Esophagus squamous epithelium (tissue), 5 donors: ENCODE measurements around the gene PITPNB. TPM values are rescaled to one million over a fixed set of nuclear protein-coding genes. Genes with fewer than 3 reads are reported as not detected.

Source experiments
- DNase-seq: peaks from one replicate; lab custom pipeline; 2025; lab: John Stamatoyannopoulos, UW
- H3K27ac ChIP-seq, 4 donors: fragments of 200-600 bp; sonication (generic); one replicate each; pipeline ENCODE4 v1.5.1; 2016 to 2019; ENCODE audit warnings: mild to moderate bottlenecking in 1 of 4
- H3K27me3 ChIP-seq, 4 donors: fragments of 200-600 bp; sonication (generic); 1 replicate in 3 of 4; 2 replicates in 1 of 4; pipeline versions ENCODE4 v1.5.1 to v1.6.0; 2017 to 2021; ENCODE audit warnings: antibody characterized with exemption in 1 of 4
- H3K36me3 ChIP-seq, 3 donors: fragments of 200-600 bp; sonication (generic); one replicate each; pipeline ENCODE4 v1.5.1; 2016 to 2019
- H3K4me1 ChIP-seq, 3 donors: fragments of 200-600 bp; sonication (generic); one replicate each; pipeline ENCODE4 v1.5.1; 2017 to 2019
- H3K4me3 ChIP-seq, 4 donors: fragments of 200-600 bp; sonication (generic); 1 replicate in 3 of 4; 2 replicates in 1 of 4; pipeline ENCODE4 v1.5.1; 2016 to 2019; ENCODE audit warnings: mild to moderate bottlenecking in 2 of 4, moderate library complexity in 1 of 4
- H3K9me3 ChIP-seq, 3 donors: fragments of 200-600 bp; sonication (generic); one replicate each; pipeline ENCODE4 v1.5.1; 2016 to 2019
- POLR2A ChIP-seq, 4 donors: fragments of 450-650 bp; IDR thresholded peaks; one replicate each; pipeline ENCODE4 v1.6.1; 2017; ENCODE audit warnings: antibody characterized with exemption in 4 of 4, mild to moderate bottlenecking in 4 of 4, moderate library complexity in 3 of 4
- WGBS, 2 donors: methylation state at CpG; one replicate each; pipeline ENCODE4 v1.1.5; 2018; 5-methylcytosine and 5-hydroxymethylcytosine counted together
- intact Hi-C: fragments of 100-400 bp; cut with DNase I; formaldehyde crosslinking; loops from one replicate; pipeline ENCODE4 v1.15.0; 2022
- total RNA-seq, 4 donors: library from RNA; depleted of rRNA; stranded (reverse); fragments of >200 nt; gene quantifications; one replicate each; pipeline ENCODE4 v1.1.0, GENCODE V29; 2016
- TF ChIP-seq, protein P1 (sequence below), 6 experiments: fragments of 450-650 bp in 4 of 6; fragments of 200-600 bp in 2 of 6; sonication (generic) in 2 of 6; IDR thresholded peaks; one replicate each; pipeline ENCODE4 v1.5.1; 2016 to 2019; ENCODE audit warnings: antibody characterized with exemption in 6 of 6, mild to moderate bottlenecking in 4 of 6, moderate library complexity in 4 of 6
- donor health status: DM: yes; HTN: yes; CAD: no.

Gene PITPNB
- total RNA-seq, 4 donors from 2014 or later = 26.4 to 68.9 (median 46.4) TPM

- TF ChIP-seq POLR2A (IDR thresholded peaks at IDR 0.05) = no peak
- TF ChIP-seq, protein P1, sequence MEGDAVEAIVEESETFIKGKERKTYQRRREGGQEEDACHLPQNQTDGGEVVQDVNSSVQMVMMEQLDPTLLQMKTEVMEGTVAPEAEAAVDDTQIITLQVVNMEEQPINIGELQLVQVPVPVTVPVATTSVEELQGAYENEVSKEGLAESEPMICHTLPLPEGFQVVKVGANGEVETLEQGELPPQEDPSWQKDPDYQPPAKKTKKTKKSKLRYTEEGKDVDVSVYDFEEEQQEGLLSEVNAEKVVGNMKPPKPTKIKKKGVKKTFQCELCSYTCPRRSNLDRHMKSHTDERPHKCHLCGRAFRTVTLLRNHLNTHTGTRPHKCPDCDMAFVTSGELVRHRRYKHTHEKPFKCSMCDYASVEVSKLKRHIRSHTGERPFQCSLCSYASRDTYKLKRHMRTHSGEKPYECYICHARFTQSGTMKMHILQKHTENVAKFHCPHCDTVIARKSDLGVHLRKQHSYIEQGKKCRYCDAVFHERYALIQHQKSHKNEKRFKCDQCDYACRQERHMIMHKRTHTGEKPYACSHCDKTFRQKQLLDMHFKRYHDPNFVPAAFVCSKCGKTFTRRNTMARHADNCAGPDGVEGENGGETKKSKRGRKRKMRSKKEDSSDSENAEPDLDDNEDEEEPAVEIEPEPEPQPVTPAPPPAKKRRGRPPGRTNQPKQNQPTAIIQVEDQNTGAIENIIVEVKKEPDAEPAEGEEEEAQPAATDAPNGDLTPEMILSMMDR (IDR thresholded peaks at IDR 0.05) = no peak
- intact Hi-C loops = no loop called here
- no peak for DNase-seq
- H3K9me3 ChIP-seq = no peaks in the 10 kb centered on the region
- H3K4me1 ChIP-seq = peaks cover 0 to 13% (median 3%) of the 10 kb centered on the region in 3 donors
- no peaks in the 10 kb centered on the region for H3K27me3 ChIP-seq
- peaks cover 0 to 48% (median 0%) of the 10 kb centered on the region in 3 donors for H3K36me3 ChIP-seq
- no CpG with 5 or more reads among the region's 1 CpG for WGBS, 2 donors
- H3K27ac ChIP-seq = no peak overlapping the region
- no peak overlapping the region for H3K4me3 ChIP-seq
Measured at GRCh38 chr22:27842201-27842600, 76.9 kb downstream of the PITPNB start.

DNA sequence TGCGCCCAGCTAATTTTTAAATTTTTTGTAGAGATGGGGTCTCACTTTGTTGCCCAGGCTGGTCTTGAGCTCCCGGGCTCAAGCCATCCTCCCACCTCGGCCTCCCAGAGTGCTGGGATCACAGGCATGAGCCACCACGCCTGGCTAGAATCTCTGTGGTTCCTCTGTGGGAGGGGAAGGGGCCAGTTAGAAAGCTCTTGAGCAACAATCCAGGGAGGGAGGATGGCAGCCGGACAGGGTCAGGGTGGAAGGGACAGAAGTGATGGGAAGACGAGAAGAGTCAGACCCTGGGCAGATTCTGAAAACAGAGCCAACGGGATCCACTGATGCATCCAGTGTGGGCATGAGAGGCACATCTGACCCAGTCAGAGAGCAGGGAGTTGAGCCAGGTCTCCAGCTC lies 78.6 kb downstream of the PITPNB start:
- Histone ChIP-seq H3K4me1 (peaks cover 0 to 22% (median 3%) of the 10 kb centered on the region in 3 donors), H3K9me3 (no peaks in the 10 kb centered on the region), H3K36me3 (peaks cover 0 to 32% (median 0%) of the 10 kb centered on the region in 3 donors), H3K4me3 (no peak overlapping the region), H3K27me3 (no peaks in the 10 kb centered on the region), H3K27ac (no peak overlapping the region)
- intact Hi-C loops = no loop called here
- DNase-seq = no peak
- TF ChIP-seq, protein P1 (IDR thresholded peaks at IDR 0.05) = no peak
- TF ChIP-seq POLR2A (IDR thresholded peaks at IDR 0.05) = no peak
- WGBS, 2 donors = 96 to 100% methylated on average over 4 to 5 of the region's 7 CpGs

DNA sequence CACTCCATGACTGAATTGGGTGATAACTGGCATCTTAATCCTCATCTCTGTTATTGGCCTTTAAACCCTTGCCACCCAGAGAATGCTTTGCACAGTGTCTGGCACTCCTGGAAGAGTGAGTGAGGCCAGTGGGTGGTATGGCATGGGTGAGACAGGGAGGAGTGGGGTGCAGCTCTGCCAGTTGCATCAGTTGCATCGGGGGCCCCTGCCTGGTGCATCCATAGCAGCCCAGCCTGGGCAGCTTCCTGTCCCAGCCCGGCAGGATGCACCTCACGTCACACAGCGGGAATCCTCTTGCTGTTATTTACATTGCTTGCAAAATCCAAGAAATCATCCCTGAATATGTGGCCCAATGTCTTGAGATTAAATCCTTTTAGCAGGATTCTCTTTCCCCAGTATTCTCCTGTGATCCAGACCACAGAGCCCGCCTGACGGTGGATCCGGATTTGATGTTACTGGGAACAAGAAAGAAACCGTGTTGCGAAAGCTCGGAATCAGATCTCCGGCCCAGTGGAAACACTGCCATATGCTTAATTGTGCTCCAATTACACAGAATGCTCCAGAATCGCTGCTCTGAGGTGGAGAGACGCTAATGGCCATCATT lies 79.9 kb downstream of the PITPNB start:
- WGBS, 2 donors = 89 to 94% methylated on average over 9 to 13 of the region's 13 CpGs
- Histone ChIP-seq H3K27me3 (no peaks in the 10 kb centered on the region), H3K36me3 (peaks cover 0 to 19% (median 0%) of the 10 kb centered on the region in 3 donors), H3K4me1 (peaks cover 0 to 22% (median 3%) of the 10 kb centered on the region in 3 donors), H3K4me3 (no peak overlapping the region), H3K9me3 (no peaks in the 10 kb centered on the region), H3K27ac (no peak overlapping the region)
- intact Hi-C loops = no loop called here
- TF ChIP-seq, protein P1 (IDR thresholded peaks at IDR 0.05) = no peak
- TF ChIP-seq POLR2A (IDR thresholded peaks at IDR 0.05) = no peak
- no peak for DNase-seq

DNA sequence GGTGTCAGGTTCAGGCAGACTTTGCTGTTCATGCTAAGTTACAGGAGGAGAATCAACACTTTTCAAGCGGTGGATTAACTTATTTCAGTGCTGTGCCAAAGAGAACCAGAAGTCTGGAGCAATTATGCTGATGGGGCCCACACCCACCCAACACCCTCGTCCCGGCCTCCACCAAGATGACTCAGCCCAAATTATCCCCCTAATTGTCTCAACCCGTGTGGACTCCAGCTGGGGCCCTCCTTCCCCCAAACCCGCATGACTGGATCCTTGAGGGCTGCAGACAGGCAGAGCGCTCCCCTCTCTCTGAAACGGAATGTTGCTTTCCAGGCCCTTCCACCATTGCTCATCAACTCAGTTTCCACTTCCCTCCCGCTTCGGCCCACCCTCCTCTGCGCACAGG lies 82.9 kb downstream of the PITPNB start:
- H3K27me3 ChIP-seq = no peaks in the 10 kb centered on the region
- no peaks in the 10 kb centered on the region for H3K9me3 ChIP-seq
- H3K27ac ChIP-seq = no peak overlapping the region
- no peak for DNase-seq
- TF ChIP-seq POLR2A (IDR thresholded peaks at IDR 0.05) = no peak
- TF ChIP-seq, protein P1 (IDR thresholded peaks at IDR 0.05) = no peak
- H3K4me1 ChIP-seq = peaks cover 0 to 9% (median 0%) of the 10 kb centered on the region in 3 donors
- 47 to 55% methylated on average over 5 to 9 of the region's 10 CpGs for WGBS, 2 donors
- intact Hi-C loops = no loop called here
- H3K36me3 ChIP-seq = peaks cover 0 to 10% (median 0%) of the 10 kb centered on the region in 3 donors
- H3K4me3 ChIP-seq = no peak overlapping the region

- no peak overlapping the region for H3K4me3 ChIP-seq
- no peak for DNase-seq
- peaks cover 0 to 2% (median 0%) of the 10 kb centered on the region in 3 donors for H3K36me3 ChIP-seq
- no peak overlapping the region for H3K27ac ChIP-seq
- no peaks in the 10 kb centered on the region for H3K27me3 ChIP-seq
- peaks cover 0 to 9% (median 0%) of the 10 kb centered on the region in 3 donors for H3K4me1 ChIP-seq
- intact Hi-C loops = no loop called here
- no peak for TF ChIP-seq POLR2A (IDR thresholded peaks at IDR 0.05)
- TF ChIP-seq, protein P1 (IDR thresholded peaks at IDR 0.05) = no peak
- 68 to 83% methylated on average over 5 to 6 of the region's 6 CpGs for WGBS, 2 donors
- no peaks in the 10 kb centered on the region for H3K9me3 ChIP-seq
Measured at GRCh38 chr22:27835446-27835845, 83.6 kb downstream of the PITPNB start.
